Ishikawa (cell line): Measurements from ENCODE around the gene THAP7.

Experiments used
- CEBPB ChIP-seq: IDR thresholded peaks from 2 replicates; pipeline ENCODE4 v1.6.1; 2012
- EGR1 ChIP-seq: IDR thresholded peaks from 2 replicates; pipeline ENCODE4 v1.6.1; 2012
- EP300 ChIP-seq: IDR thresholded peaks from 2 replicates; pipeline ENCODE4 v1.6.1; 2012; ENCODE audit warnings: borderline replicate concordance
- FOXM1 ChIP-seq: IDR thresholded peaks from 2 replicates; pipeline ENCODE4 v1.6.1; 2012; ENCODE audit warnings: low read depth, borderline replicate concordance
- NFIC ChIP-seq: IDR thresholded peaks from 2 replicates; pipeline ENCODE4 v1.6.1; 2012
- REST ChIP-seq: IDR thresholded peaks from 2 replicates; pipeline ENCODE4 v1.6.1; 2012; ENCODE audit warnings: low read depth, mild to moderate bottlenecking
- TAF1 ChIP-seq: IDR thresholded peaks from 2 replicates; pipeline ENCODE4 v1.6.1; 2012; ENCODE audit warnings: low read depth, mild to moderate bottlenecking
- TCF12 ChIP-seq: IDR thresholded peaks from 2 replicates; pipeline ENCODE4 v1.6.1; 2012; ENCODE audit warnings: low read depth
- TEAD4 ChIP-seq: IDR thresholded peaks from 2 replicates; pipeline ENCODE4 v1.6.1; 2012
- YY1 ChIP-seq: IDR thresholded peaks from 2 replicates; pipeline ENCODE4 v1.6.1; 2012; ENCODE audit warnings: low read depth

GRCh38 chr22:20995329-20996030 lies 6.4 kb downstream of the THAP7 start:
- no peak for TF ChIP-seq TEAD4
- no peak for TF ChIP-seq REST
- no peak for TF ChIP-seq FOXM1
- TF ChIP-seq EP300: no peak
- no peak for TF ChIP-seq YY1
- no peak for TF ChIP-seq EGR1
- no peak for TF ChIP-seq TCF12
- no peak for TF ChIP-seq CEBPB
- TF ChIP-seq NFIC: no peak
- TF ChIP-seq TAF1: no peak
